Mucosa of descending colon (tissue), 3 donors: ENCODE results near the gene UPP1. TPM values are rescaled to one million over a fixed set of nuclear protein-coding genes. Genes with fewer than 3 reads are reported as not detected.

Source experiments
- ATAC-seq: fragments of 200-7000 bp; cut with Tn5 transposase; one replicate; pipeline ENCODE4 v1.9.1; 2020; ENCODE audit warnings: mild to moderate bottlenecking, moderate library complexity
- DNase-seq, 3 donors: peaks; one replicate each; pipeline ENCODE4 v3.0.0-alpha.2; 2020
- H3K36me3 ChIP-seq: fragments of 200-600 bp; one replicate; pipeline ENCODE4 v1.8.0; 2021; ENCODE audit warnings: low read depth, mild to moderate bottlenecking
- H3K4me1 ChIP-seq: fragments of 200-600 bp; one replicate; pipeline ENCODE4 v1.8.0; 2021; ENCODE audit warnings: low read depth, mild to moderate bottlenecking
- H3K4me3 ChIP-seq: fragments of 200-600 bp; one replicate; pipeline ENCODE4 v1.8.0; 2021; ENCODE audit warnings: mild to moderate bottlenecking
- H3K9me3 ChIP-seq: fragments of 200-600 bp; one replicate; pipeline ENCODE4 v1.8.0; 2021; ENCODE audit warnings: mild to moderate bottlenecking
- CTCF ChIP-seq: fragments of 200-600 bp; IDR thresholded peaks from one replicate; pipeline ENCODE4 v1.8.0; 2022; ENCODE audit warnings: antibody characterized with exemption, mild to moderate bottlenecking
- intact Hi-C, 2 donors: fragments of 100-400 bp; cut with DNase I in 1 of 2; cut with micrococcal nuclease in 1 of 2; formaldehyde crosslinking; loops; one replicate each; pipeline versions ENCODE4 v1.11.0 to v1.11.1; 2022; cut with DNase I, micrococcal nuclease
- total RNA-seq, 3 donors: library from RNA; stranded (reverse); fragmentation: NEBNext Ultra II Directional in 2 of 3; extraction: Animal tissue kit (Norgen Biotek cat#: 25700) in 2 of 3; gene quantifications; one replicate each; pipeline versions ENCODE4 v1.2.1 to v1.2.4, GENCODE V29; 2021 to 2023
- donor health status: DM: no; HTN: no; CAD: no; lungs with moderate emphysema.
- donor health status: DM: no; HTN: no; CAD: no.
- donor health status: DM: no; HTN: yes; CAD: no.

Gene UPP1
- total RNA-seq, 3 donors from 2014 or later: 30.7 to 63.6 (median 51.0) TPM

GRCh38 chr7:48096273-48096672, 7.2 kb downstream of the UPP1 start:
- Histone ChIP-seq H3K36me3 (no peaks in the 10 kb centered on the region), H3K9me3 (no peaks in the 10 kb centered on the region), H3K4me3 (no peak overlapping the region), H3K4me1 (no peaks in the 10 kb centered on the region)
- ATAC-seq: peak; percentile 46
- TF ChIP-seq CTCF: no peak
- intact Hi-C loops: no loop called here
- no peak for DNase-seq

- no peak for TF ChIP-seq CTCF
- Histone ChIP-seq H3K36me3 (no peaks in the 10 kb centered on the region), H3K4me3 (no peak overlapping the region), H3K4me1 (no peaks in the 10 kb centered on the region), H3K9me3 (no peaks in the 10 kb centered on the region)
- DNase-seq: no peak
- ATAC-seq: peak; percentile 32
- intact Hi-C loops: no loop called here
Observed at GRCh38 chr7:48097521-48098231, 8.6 kb downstream of the UPP1 start.

GRCh38 chr7:48098846-48099245, 9.8 kb downstream of the UPP1 start:
- DNase-seq (no peak), ATAC-seq (no peak)
- no peaks in the 10 kb centered on the region for H3K9me3 ChIP-seq
- TF ChIP-seq CTCF: no peak
- intact Hi-C loops: no loop called here
- H3K4me3 ChIP-seq: no peak overlapping the region
- no peaks in the 10 kb centered on the region for H3K36me3 ChIP-seq
- H3K4me1 ChIP-seq: no peaks in the 10 kb centered on the region

- ATAC-seq: no peak
- no peaks in the 10 kb centered on the region for H3K9me3 ChIP-seq
- H3K36me3 ChIP-seq: no peaks in the 10 kb centered on the region
- H3K4me3 ChIP-seq: no peak overlapping the region
- TF ChIP-seq CTCF: no peak
- no peak for DNase-seq
- intact Hi-C loops: loop anchor here in 1 of 2 donors (10.0 kb wide), 1 partner anchor 105 kb away; no protein-coding TSS in a partner anchor
- no peaks in the 10 kb centered on the region for H3K4me1 ChIP-seq
Observed at GRCh38 chr7:48099781-48100180, 10.7 kb downstream of the UPP1 start.

- no peaks in the 10 kb centered on the region for H3K4me1 ChIP-seq
- no peak overlapping the region for H3K4me3 ChIP-seq
- no peaks in the 10 kb centered on the region for H3K36me3 ChIP-seq
- no peak for DNase-seq
- TF ChIP-seq CTCF: no peak
- H3K9me3 ChIP-seq: no peaks in the 10 kb centered on the region
- intact Hi-C loops: loop anchor here in 1 of 2 donors (10.0 kb wide), 1 partner anchor 107 kb away; no protein-coding TSS in a partner anchor
- ATAC-seq: no peak
Observed at GRCh38 chr7:48101352-48101751, 12.3 kb downstream of the UPP1 start.
